ENCODE results near the gene COL18A1. TPM values are rescaled to one million over a fixed set of nuclear protein-coding genes. Genes with fewer than 3 reads are reported as not detected.
"Not testable (repeated sequence)": the region's sequence is repeated elsewhere in the genome, so short reads cannot be mapped to it uniquely, and the experiment has no call there.

COL18A1 gene
- total RNA-seq, 1 experiment from 2014 or later = 55.9 TPM

DNA sequence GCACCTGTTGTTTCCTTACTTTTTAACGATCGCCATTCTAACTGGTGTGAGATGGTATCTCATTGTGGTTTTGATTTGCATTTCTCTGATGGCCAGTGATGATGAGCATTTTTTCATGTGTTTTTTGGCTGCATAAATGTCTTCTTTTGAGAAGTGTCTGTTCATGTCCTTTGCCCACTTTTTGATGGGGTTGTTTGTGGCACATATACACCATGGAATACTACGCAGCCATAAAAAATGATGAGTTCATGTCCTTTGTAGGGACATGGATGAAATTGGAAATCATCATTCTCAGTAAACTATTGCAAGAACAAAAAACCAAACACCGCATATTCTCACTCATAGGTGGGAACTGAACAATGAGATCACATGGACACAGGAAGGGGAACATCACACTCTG, 98.3 kb downstream of the COL18A1 start:
- H3K36me3 ChIP-seq; H3K4me3 ChIP-seq; H3K9me3 ChIP-seq (replicated peaks); H3K27me3 ChIP-seq (replicated peaks); DNase-seq (ENCODE audit: low read depth in 1 of 2, low spot score in 2 of 2); H3K27ac ChIP-seq; H3K4me1 ChIP-seq (replicated peaks): not testable (repeated sequence)

DNA sequence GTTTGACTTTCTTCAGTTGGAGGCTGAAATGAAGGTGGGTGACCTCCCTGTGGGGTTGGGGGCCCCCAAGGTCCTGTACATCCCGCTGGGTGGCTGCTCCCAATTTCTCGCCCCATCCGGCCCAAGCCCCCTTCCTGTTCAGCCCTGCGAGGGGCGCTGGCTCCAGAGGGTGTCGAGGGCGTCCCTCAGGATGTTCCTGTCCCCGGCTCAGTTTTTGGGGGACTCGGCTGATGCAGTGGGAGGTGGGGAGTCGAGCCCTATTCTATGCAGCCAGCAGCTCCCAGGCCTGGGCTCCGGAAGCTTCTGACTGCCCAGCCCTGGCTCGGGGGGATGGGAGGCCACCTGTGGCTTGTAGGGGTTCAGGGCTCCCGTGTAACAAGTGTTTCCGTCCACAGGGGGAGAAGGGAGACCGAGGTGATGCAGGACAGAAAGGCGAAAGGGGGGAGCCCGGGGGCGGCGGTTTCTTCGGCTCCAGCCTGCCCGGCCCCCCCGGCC, 99.1 kb downstream of the COL18A1 start:
- no peaks in the 10 kb centered on the region for H3K9me3 ChIP-seq (replicated peaks)
- no peak overlapping the region for H3K27ac ChIP-seq
- no peaks in the 10 kb centered on the region for H3K36me3 ChIP-seq
- DNase-seq (ENCODE audit: low read depth in 1 of 2, low spot score in 2 of 2) = no peak
- no peaks in the 10 kb centered on the region for H3K4me1 ChIP-seq (replicated peaks)
- no peak overlapping the region for H3K4me3 ChIP-seq
- no peaks in the 10 kb centered on the region for H3K27me3 ChIP-seq (replicated peaks)

DNA sequence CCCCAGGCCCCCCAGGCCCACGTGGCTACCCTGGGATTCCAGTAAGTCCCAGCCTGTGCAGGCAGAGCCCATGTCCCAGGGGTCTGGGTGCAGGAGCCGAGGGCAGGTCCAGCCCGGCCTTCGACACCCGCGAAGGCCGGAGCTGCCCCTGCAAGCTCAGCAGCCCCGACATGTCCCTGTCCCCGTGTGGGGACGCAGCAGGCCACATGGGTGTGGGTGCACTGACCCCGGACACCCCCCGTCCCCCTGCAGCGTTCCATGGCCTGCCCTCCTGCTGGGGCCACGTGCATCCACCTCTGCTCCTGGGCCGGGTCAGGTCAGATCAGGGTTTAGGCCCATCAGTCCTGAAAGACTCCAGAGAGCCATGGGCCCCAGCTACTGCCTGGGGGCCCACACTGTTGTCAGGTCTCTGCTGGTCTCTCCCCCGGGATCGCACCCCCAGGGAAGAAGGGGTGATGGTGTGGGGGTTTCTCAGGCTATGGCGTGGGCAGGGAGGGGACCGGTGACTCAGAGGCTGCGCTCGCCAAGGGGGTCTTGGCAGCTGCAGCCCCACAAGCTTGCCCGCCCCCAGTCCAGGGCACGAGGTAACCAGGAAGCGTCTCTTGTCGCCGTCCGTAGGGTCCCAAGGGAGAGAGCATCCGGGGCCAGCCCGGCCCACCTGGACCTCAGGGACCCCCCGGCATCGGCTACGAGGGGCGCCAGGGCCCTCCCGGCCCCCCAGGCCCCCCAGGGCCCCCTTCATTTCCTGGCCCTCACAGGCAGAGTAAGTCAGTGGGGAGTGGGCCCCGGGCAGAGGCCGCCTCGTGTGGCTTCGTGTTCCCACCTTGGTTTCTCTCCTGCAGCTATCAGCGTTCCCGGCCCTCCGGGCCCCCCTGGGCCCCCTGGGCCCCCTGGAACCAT, 99.8 kb downstream of the COL18A1 start:
- Histone ChIP-seq H3K4me1 (replicated peaks) (no peaks in the 10 kb centered on the region), H3K4me3 (no peak overlapping the region), H3K27me3 (replicated peaks) (no peaks in the 10 kb centered on the region), H3K36me3 (no peaks in the 10 kb centered on the region; the same call in 1 of the 2 replicates), H3K27ac (no peak overlapping the region), H3K9me3 (replicated peaks) (no peaks in the 10 kb centered on the region)
- no peak for DNase-seq (ENCODE audit: low read depth in 1 of 2, low spot score in 2 of 2)

DNA sequence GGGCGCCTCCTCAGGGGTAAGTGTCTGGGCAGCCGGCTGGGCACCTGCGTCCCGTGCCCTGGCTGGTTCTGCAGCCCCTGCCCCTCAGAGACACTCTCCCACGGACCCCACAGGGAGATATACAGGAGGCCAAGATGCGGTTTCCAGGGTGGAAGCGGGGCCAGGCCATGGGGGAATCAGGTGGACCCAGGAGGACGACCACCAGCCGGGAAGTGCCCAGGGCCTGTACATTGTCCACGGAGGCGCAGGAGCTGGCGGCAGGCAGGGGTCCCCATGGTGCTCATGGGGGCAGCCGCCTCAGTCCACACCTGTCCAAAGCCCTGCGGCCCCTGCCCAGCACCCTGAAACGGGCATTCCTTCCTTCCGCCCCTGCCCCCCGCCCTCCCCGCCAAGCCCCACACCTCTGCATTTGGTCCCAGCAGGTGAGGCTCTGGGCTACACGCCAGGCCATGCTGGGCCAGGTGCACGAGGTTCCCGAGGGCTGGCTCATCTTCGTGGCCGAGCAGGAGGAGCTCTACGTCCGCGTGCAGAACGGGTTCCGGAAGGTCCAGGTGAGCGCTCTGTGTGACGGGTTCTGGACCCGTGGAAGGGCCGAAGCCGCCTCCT, 100.6 kb downstream of the COL18A1 start:
- Histone ChIP-seq H3K27ac (no peak overlapping the region), H3K9me3 (replicated peaks) (no peaks in the 10 kb centered on the region), H3K4me1 (replicated peaks) (no peaks in the 10 kb centered on the region), H3K27me3 (replicated peaks) (no peaks in the 10 kb centered on the region), H3K4me3 (no peak overlapping the region), H3K36me3 (no peaks in the 10 kb centered on the region; the same call in 1 of the 2 replicates)
- no peak for DNase-seq (ENCODE audit: low read depth in 1 of 2, low spot score in 2 of 2)

DNA sequence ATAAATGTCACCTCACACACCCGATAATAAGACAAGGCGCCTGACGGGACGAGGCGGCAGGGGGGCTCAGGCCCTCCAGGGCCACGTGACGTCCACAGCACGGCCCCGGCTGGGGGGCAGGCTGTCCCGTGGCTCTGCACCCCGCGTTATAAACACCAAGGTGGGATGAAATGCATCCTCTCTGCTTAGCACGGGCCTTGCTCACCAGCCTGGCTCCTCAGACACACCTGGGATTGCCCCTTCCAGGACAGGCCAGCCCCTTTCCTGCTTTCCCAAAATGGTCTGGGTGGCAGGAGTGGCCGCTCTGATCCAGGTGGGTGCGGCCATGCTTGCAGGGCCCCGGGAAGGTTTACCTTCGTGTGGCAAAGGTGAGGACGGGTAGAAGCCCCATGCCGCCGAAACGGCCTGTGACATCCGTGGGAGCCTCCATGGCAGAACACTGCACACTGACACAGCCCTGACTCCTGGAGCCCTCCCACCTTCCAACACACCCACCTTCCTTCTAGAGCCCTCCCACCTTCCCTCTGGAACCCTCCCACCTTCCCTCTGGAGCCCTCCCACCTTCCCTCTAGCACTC, 101.4 kb downstream of the COL18A1 start:
- Histone ChIP-seq H3K9me3 (replicated peaks) (no peaks in the 10 kb centered on the region), H3K36me3 (no peaks in the 10 kb centered on the region; the same call in 1 of the 2 replicates), H3K27ac (no peak overlapping the region), H3K27me3 (replicated peaks) (no peaks in the 10 kb centered on the region), H3K4me3 (no peak overlapping the region), H3K4me1 (replicated peaks) (no peaks in the 10 kb centered on the region)
- DNase-seq (ENCODE audit: low read depth in 1 of 2, low spot score in 2 of 2) = no peak

DNA sequence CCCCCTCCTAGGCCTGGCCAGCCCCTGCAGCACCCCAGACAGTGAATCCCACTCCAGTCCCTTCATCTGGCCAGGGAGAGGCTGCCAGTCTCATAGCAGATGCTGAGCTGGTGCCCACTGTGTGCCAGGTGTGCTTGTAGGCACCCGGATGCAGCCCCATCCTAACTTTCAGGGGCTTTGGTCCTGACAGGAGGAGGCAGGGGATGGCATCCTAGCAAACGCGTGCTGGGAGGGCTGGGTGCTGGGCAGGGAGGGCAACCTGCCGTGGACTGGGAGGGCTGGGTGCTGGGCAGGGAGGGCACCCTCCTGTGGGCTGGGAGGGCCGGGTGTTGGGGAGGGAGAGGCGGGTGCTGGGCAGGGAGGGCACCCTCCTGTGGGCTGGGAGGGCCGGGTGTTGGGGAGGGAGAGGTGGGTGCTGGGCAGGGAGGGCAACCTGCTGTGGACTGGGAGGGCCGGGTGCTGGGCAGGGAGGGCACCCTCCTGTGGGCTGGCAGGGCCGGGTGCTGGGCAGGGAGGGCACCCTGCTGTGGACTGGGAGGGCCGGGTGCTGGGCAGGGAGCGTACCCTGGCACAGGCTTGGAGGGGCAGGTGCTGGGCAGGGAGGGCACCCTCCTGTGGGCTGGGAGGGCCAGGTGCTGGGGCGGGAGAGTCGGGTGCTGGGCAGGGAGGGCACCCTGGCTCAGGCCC, 102.0 kb downstream of the COL18A1 start:
- H3K36me3 ChIP-seq = no peaks in the 10 kb centered on the region; the same call in 1 of the 2 replicates
- no peak overlapping the region for H3K4me3 ChIP-seq
- H3K27ac ChIP-seq = no peak overlapping the region
- DNase-seq (ENCODE audit: low read depth in 1 of 2, low spot score in 2 of 2) = no peak
- no peaks in the 10 kb centered on the region for H3K4me1 ChIP-seq (replicated peaks)
- no peaks in the 10 kb centered on the region for H3K27me3 ChIP-seq (replicated peaks)
- no peaks in the 10 kb centered on the region for H3K9me3 ChIP-seq (replicated peaks)

DNA sequence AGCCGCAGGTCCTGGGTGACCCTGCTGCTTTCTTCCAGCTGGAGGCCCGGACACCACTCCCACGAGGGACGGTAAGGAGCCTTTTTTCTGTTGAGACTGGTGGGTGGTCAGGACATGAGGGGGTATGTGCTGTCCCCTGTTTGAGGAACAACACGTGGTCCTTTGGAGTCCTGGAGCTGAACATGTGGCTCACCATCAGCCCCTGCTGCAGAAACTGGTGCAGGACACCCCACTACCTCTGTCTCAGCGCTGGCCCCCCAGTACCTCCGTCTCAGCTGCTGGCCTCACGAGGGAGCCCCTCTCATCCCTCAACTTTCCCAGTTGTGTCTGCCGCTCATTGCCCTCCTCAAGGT, 102.5 kb downstream of the COL18A1 start:
- no peak overlapping the region for H3K27ac ChIP-seq
- no peaks in the 10 kb centered on the region for H3K27me3 ChIP-seq (replicated peaks)
- H3K36me3 ChIP-seq = peaks cover 4% of the 10 kb centered on the region
- no peak for DNase-seq (ENCODE audit: low read depth in 1 of 2, low spot score in 2 of 2)
- H3K4me3 ChIP-seq = no peak overlapping the region
- no peaks in the 10 kb centered on the region for H3K9me3 ChIP-seq (replicated peaks)
- no peaks in the 10 kb centered on the region for H3K4me1 ChIP-seq (replicated peaks)

DNA sequence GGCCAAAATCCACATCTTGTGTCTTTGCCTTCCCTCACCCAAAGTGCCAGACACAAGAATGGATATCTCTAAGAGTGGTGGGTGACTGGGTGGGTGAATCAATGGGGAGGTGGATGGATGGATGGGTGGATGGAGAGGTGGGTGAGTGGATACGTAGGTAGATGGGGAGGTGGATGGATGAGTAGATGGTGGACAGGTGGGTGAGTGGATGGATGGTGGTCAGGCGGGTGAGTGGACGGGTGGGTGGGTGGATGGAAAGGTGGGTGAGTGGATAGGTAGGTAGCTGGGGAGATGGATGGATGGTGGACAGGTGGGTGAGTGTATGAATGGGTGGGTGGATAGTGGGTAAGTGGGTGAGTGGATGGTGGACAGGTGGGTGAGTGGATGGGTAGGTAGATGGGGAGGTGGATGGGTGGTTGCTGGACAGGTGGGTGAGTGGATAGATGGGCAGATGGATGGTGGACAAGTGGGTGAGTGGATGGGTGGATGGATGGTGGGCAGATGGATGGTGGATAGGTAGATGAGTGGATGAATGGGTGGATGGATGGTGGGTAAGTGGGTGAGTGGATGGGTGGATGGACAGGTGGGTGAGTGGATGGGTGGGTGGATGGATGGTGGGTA, 103.0 kb downstream of the COL18A1 start:
- peaks cover 9% of the 10 kb centered on the region for H3K36me3 ChIP-seq
- no peak overlapping the region for H3K27ac ChIP-seq
- no peaks in the 10 kb centered on the region for H3K9me3 ChIP-seq (replicated peaks)
- no peaks in the 10 kb centered on the region for H3K27me3 ChIP-seq (replicated peaks)
- no peak overlapping the region for H3K4me3 ChIP-seq
- H3K4me1 ChIP-seq (replicated peaks) = no peaks in the 10 kb centered on the region
- DNase-seq (ENCODE audit: low read depth in 1 of 2, low spot score in 2 of 2) = no peak

DNA sequence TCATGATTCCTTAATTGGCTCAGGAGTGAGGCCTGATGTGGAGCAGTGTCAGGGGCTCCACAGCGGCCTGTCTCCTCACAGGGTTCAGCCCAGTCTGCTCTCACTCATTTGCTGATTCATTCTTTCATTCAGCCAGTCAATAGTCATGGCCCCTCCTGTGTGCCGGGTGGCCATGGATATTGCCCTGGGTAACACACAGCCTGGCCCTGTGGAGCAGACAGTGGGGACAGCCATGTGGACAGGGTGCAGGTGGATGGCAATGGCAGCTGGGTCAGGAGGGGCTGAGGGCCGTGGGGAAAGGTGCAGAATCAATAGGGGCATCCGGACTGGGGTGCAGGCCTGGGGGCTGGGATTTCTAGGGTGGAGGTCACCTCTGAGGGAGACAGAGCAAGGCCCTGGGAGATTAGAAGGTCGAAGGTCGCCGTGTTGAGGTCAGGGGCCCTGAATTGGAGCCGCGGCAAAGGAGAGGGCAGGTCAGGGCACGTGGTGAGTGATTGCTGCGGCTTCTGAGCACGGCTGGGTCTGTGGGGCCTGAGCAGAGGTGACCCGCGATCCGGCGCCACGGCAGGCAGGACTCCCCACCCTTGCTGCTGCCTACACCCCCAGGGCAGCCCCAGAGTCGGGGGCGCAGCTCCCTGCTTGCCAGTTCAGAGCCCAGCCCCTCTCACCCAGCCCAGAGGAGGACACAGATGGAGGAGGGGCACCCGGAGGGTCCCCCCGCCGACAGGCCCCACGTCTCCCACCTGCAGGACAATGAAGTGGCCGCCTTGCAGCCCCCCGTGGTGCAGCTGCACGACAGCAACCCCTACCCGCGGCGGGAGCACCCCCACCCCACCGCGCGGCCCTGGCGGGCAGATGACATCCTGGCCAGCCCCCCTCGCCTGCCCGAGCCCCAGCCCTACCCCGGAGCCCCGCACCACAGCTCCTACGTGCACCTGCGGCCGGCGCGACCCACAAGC, 103.9 kb downstream of the COL18A1 start:
- DNase-seq (ENCODE audit: low read depth in 1 of 2, low spot score in 2 of 2) = no peak
- Histone ChIP-seq H3K4me1 (replicated peaks) (no peaks in the 10 kb centered on the region), H3K27ac (no peak overlapping the region), H3K27me3 (replicated peaks) (no peaks in the 10 kb centered on the region), H3K36me3 (peaks cover 18% of the 10 kb centered on the region), H3K9me3 (replicated peaks) (no peaks in the 10 kb centered on the region), H3K4me3 (no peak overlapping the region)

DNA sequence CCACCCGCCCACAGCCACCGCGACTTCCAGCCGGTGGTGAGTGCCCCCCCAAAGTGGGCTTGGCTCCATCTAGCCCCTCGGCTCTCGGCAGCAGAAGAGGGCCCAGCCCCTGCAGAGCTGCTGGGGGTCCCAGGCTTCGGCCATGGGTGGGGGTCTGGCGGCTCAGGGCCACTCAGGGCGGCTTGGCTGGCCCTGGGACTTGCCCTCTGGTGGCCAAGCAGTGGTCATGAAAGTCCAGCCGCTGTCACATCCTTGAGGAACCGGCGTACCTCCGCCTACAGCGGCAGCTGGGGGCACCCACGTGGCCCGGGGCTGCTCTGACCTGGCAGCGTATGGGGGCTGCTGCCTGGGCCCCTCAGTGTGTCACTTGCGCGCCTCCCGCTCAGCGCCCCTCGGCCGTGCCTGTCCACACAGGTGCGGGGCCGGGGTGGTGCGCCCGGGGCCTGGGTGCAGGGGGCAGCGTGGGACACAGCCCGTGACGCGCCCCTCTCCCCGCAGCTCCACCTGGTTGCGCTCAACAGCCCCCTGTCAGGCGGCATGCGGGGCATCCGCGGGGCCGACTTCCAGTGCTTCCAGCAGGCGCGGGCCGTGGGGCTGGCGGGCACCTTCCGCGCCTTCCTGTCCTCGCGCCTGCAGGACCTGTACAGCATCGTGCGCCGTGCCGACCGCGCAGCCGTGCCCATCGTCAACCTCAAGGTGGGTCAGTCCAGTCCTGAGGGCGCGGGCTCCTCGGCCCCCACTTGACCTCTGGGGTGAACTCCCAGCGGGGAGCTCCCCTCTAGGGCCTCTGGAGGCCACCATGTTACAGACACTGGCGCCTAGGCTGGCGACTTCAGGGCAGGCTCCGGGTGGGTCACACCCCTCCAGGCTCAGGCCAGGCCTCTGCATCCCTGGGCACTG, 104.9 kb downstream of the COL18A1 start:
- H3K27ac ChIP-seq = no peak overlapping the region
- no peaks in the 10 kb centered on the region for H3K27me3 ChIP-seq (replicated peaks)
- no peaks in the 10 kb centered on the region for H3K9me3 ChIP-seq (replicated peaks)
- H3K4me1 ChIP-seq (replicated peaks) = no peaks in the 10 kb centered on the region
- DNase-seq (ENCODE audit: low read depth in 1 of 2, low spot score in 2 of 2) = no peak
- no peak overlapping the region for H3K4me3 ChIP-seq
- H3K36me3 ChIP-seq = peaks cover 27% of the 10 kb centered on the region

DNA sequence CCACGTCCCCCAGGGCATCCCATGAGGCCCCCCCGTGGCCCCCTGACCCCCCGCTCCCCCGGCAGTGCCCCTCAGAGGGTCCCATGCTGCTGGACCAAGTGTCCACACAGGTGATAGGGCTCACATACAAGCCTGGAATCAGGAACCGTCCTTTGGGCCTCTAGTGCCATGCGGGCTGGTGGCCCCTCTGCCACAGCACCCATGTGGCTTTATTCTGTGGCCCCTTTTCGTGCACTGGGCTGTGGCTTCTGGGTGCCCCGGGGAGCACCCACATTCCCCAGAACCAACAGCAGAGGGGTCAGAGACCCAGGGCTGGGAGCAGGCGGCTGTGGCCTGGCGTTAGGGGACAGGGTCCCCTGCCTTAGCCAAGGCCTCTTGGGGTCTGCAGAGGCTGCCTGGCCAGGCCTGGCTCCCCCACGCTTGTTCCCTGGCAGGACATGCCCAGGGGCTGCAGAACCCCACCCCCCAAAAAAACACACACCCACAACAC, 105.5 kb downstream of the COL18A1 start:
- Histone ChIP-seq H3K27me3 (replicated peaks) (no peaks in the 10 kb centered on the region), H3K9me3 (replicated peaks) (no peaks in the 10 kb centered on the region), H3K4me3 (no peak overlapping the region), H3K27ac (no peak overlapping the region), H3K4me1 (replicated peaks) (no peaks in the 10 kb centered on the region), H3K36me3 (peaks cover 32% of the 10 kb centered on the region)
- no peak for DNase-seq (ENCODE audit: low read depth in 1 of 2, low spot score in 2 of 2)

DNA sequence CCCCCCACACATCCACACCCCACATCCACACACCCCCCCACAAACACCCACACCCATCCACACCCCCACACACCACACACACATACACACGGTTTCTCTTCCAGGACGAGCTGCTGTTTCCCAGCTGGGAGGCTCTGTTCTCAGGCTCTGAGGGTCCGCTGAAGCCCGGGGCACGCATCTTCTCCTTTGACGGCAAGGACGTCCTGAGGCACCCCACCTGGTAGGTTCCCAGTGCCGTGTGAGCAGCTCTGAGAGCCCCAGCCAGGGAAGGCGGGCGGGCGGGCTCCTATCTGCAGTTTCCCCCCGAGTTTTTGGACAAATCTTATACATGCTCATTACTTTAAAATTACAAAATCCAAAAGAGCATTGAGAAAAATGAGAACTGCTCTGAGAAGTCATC, 106.0 kb downstream of the COL18A1 start:
- no peaks in the 10 kb centered on the region for H3K9me3 ChIP-seq (replicated peaks)
- no peak overlapping the region for H3K27ac ChIP-seq
- H3K36me3 ChIP-seq = peaks cover 36% of the 10 kb centered on the region
- no peak overlapping the region for H3K4me3 ChIP-seq
- H3K4me1 ChIP-seq (replicated peaks) = no peaks in the 10 kb centered on the region
- no peak for DNase-seq (ENCODE audit: low read depth in 1 of 2, low spot score in 2 of 2)
- no peaks in the 10 kb centered on the region for H3K27me3 ChIP-seq (replicated peaks)
